AG04450 (cell line): ENCODE results near the gene ZNF879. TPM values are rescaled to one million over a fixed set of nuclear protein-coding genes. Genes with fewer than 3 reads are reported as not detected.

Experiments
- CTCF ChIA-PET: fragments of 300-600, 350-600 bp; formaldehyde crosslinking; extraction: SDS; loops from one replicate; lab custom pipeline; 2022; ENCODE audit warnings: antibody characterized with exemption, inconsistent platforms; lab: Charles Lee
- POLR2A ChIA-PET: fragments of 350-600 bp; formaldehyde crosslinking; extraction: SDS; loops from one replicate; lab custom pipeline; 2021; ENCODE audit warnings: antibody characterized with exemption, inconsistent platforms; lab: Yijun Ruan, JAX
- DNase-seq: peaks from one replicate; pipeline ENCODE4 v3.0.0-alpha.2; 2011; ENCODE audit warnings: low read depth, low spot score
- H3K27ac ChIP-seq: one replicate; pipeline ENCODE4 v1.5.1; 2012; ENCODE audit warnings: low read depth, low read length, control low read depth
- H3K27me3 ChIP-seq: one replicate; pipeline ENCODE4 v1.6.0; 2012; ENCODE audit warnings: low read length; ENCODE audit not compliant: control insufficient read depth, insufficient read depth
- H3K4me3 ChIP-seq: 2 replicates; pipeline ENCODE4 v1.5.1; 2011; ENCODE audit warnings: mild to moderate bottlenecking, low read depth, low read length, control low read depth
- H3K9me3 ChIP-seq: 2 replicates; pipeline ENCODE4 v1.5.1; 2012; ENCODE audit warnings: low read length; ENCODE audit not compliant: control insufficient read depth, insufficient read depth
- CTCF ChIP-seq: IDR thresholded peaks from 2 replicates; pipeline ENCODE4 v1.5.1; 2011; ENCODE audit warnings: low read depth, low read length, control low read depth, inconsistent platforms
- polyA plus RNA-seq: library from polyadenylated mRNA; depleted of rRNA; stranded (reverse); fragments of >200 nt; gene quantifications from 2 replicates; pipeline ENCODE4 v1.2.3, GENCODE V29; 2011

Gene ZNF879
- polyA plus RNA-seq, 1 experiment, result 3.1 TPM

DNA sequence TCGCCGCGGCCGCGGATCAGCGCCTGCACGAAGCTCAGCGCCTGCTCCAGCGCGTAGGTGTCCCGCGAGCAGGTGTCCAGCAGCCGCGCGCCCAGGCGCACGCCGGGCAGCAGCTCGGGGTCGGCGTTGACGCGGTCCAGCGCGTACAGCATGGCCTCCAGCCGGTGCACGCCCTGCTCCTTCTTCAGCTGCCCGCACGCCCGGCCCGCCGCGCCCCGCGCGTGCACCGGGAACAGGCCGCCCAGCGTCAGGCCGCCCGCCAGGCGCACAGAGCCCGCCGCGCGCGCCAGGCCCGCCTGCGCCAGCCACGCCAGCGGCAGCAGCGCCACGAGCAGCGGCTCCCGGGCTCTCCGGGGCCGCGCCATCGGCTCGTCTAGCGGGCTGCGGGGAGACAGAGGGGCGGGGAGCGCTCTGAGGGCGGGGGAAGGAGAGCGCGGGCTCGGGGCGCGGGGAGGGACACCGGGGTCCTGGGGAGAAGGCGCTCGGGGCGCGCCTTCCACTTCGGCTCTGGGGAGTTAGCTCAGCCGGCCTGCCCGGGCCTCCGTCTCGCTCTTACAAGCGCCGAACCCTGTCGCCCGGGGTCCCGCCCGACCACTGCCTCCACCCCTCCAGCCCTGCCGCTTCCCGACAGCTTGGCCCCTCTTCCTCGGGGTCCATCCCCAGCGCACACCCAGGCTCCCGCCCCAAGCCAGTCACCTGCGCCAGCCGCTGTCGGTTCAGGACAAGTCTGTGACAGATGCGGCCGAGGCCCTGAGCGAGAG, 28.8 kb upstream of the ZNF879 start, which contains the start of gene GRM6:
Gene GRM6, minus strand, starts transcription at position 741 of the 761 bp plus-strand sequence. Its CDS starts 376 bp downstream, at position 365.
- Histone ChIP-seq H3K9me3 (peaks cover 90% of the 10 kb centered on the region), H3K4me3 (no peak within 1 kb of the TSS), H3K27ac (no peak within 1 kb of the TSS), H3K27me3 (no peaks in the 10 kb centered on the region)
- POLR2A ChIA-PET, result no interaction called here
- DNase-seq, result no peak
- no peak for TF ChIP-seq CTCF
- CTCF ChIA-PET, result no interaction called here

- POLR2A ChIA-PET, result no interaction called here
- peaks cover 86% of the 10 kb centered on the region for H3K9me3 ChIP-seq
- TF ChIP-seq CTCF, result no peak
- no peaks in the 10 kb centered on the region for H3K27me3 ChIP-seq
- DNase-seq, result no peak
- CTCF ChIA-PET, result no interaction called here
- H3K4me3 ChIP-seq, result no peak overlapping the region
- H3K27ac ChIP-seq, result no peak overlapping the region
Measured at GRCh38 chr5:178995341-178995690, 28.3 kb upstream of the ZNF879 start.

DNA sequence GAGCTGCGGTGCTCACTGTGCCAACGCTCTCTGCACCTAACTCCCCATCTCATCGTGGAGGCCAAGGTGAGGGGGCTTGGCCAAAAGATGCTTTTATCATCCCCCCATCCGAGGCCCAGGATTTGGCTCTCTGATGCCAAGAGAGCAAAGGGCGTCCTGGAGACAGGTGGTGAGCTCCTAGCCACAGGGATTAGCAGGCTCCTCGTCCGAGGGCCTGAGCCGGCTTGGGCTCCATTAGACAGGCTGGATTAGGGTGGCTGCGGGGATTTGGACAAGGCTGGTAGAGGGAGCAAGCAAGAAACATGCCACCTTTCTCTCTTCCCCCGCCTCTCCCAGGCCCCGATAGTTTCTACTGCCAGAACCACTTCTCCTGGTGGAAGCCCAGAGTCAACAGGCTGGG, 27.4 kb upstream of the ZNF879 start:
- no peak overlapping the region for H3K4me3 ChIP-seq
- H3K27me3 ChIP-seq, result no peaks in the 10 kb centered on the region
- peaks cover 83% of the 10 kb centered on the region for H3K9me3 ChIP-seq
- no peak overlapping the region for H3K27ac ChIP-seq
- no peak for DNase-seq
- POLR2A ChIA-PET, result no interaction called here
- CTCF ChIA-PET, result no interaction called here
- no peak for TF ChIP-seq CTCF

DNA sequence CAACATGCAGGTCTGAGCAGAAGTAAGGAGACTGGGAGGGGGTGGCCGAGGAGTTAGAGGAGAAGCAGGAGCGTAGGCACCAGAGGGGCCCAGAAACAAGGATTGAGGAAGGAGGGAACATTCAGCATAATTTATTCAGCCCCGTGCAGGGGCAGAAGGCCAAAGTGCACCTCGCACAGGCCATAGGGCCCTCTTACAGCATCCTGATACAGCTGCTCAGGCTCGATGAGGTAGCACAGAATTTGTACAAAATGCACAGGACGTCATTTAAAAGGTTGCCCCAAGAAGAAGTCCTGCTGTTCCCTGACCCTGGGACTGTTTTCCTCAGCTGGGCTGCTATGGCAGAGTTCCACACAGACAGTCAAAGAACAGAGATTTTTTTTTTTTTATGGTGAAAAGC, 26.4 kb upstream of the ZNF879 start:
- Histone ChIP-seq H3K9me3 (peaks cover 78% of the 10 kb centered on the region), H3K4me3 (no peak overlapping the region), H3K27me3 (no peaks in the 10 kb centered on the region), H3K27ac (no peak overlapping the region)
- POLR2A ChIA-PET, result no interaction called here
- CTCF ChIA-PET, result no interaction called here
- DNase-seq, result no peak
- no peak for TF ChIP-seq CTCF

GRCh38 chr5:178998441-178998840, 25.2 kb upstream of the ZNF879 start:
- no peak for DNase-seq
- Histone ChIP-seq H3K9me3 (peaks cover 66% of the 10 kb centered on the region), H3K27me3 (no peaks in the 10 kb centered on the region), H3K4me3 (no peak overlapping the region), H3K27ac (no peak overlapping the region)
- CTCF ChIA-PET, result no interaction called here
- TF ChIP-seq CTCF, result no peak
- POLR2A ChIA-PET, result no interaction called here
